RWPE1 (cell line): Measurements from ENCODE around the gene PNMT.

Experiments used
- CTCF ChIA-PET: fragments of 350-600 bp; sonication (Branson Sonifier 250); formaldehyde crosslinking; extraction: SDS; loops from one replicate; lab custom pipeline; 2021; lab: Yijun Ruan, JAX
- POLR2A ChIA-PET: fragments of 400-600 bp; formaldehyde crosslinking; extraction: SDS; loops from one replicate; lab custom pipeline; 2020; ENCODE audit warnings: antibody characterized with exemption; ENCODE audit not compliant: low non-redundant PET; lab: Yijun Ruan, JAX
- DNase-seq: peaks from one replicate; pipeline ENCODE4 v3.0.0; 2012; ENCODE audit warnings: low spot score
- H3K27ac ChIP-seq: fragments of 450-650 bp; 2 replicates; pipeline ENCODE4 v1.5.1; 2017
- TF ChIP-seq, protein P1 (sequence below): fragments of 450-650 bp; conservative IDR thresholded peaks from 2 replicates; pipeline ENCODE4 v1.5.1; 2017; ENCODE audit warnings: low read depth, mild to moderate bottlenecking

PNMT gene

DNA sequence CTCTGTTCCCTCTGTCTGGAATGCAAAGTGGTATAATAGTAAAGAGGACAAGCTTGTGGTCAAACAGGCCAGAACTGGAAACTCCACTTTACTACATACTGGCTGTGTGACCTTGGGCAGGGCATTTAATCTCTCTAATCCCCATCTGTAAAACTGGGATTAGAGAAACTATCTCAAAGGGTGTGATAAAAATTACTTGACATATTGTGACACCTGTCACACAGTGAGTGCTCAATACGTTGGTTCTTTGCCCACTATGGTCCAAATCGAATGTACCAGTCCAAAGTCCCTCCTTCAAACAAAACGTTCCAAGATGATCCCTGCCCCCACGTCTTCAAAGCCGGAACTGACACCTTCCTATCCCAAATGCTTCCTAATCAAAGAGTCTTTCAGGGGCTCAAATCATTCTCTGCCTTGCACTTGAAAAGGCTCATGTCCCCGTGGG is 18.9 kb downstream of the PNMT start:
- POLR2A ChIA-PET = no interaction called here
- DNase-seq = no peak
- peak overlapping the region; percentile 96 for H3K27ac ChIP-seq
- CTCF ChIA-PET = interaction anchor here (0.6 to 1.4 kb wide), 4 partner anchors 15 to 298 kb away, joined by 3 read pairs; no protein-coding TSS in a partner anchor
- TF ChIP-seq, protein P1, sequence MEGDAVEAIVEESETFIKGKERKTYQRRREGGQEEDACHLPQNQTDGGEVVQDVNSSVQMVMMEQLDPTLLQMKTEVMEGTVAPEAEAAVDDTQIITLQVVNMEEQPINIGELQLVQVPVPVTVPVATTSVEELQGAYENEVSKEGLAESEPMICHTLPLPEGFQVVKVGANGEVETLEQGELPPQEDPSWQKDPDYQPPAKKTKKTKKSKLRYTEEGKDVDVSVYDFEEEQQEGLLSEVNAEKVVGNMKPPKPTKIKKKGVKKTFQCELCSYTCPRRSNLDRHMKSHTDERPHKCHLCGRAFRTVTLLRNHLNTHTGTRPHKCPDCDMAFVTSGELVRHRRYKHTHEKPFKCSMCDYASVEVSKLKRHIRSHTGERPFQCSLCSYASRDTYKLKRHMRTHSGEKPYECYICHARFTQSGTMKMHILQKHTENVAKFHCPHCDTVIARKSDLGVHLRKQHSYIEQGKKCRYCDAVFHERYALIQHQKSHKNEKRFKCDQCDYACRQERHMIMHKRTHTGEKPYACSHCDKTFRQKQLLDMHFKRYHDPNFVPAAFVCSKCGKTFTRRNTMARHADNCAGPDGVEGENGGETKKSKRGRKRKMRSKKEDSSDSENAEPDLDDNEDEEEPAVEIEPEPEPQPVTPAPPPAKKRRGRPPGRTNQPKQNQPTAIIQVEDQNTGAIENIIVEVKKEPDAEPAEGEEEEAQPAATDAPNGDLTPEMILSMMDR = no peak

DNA sequence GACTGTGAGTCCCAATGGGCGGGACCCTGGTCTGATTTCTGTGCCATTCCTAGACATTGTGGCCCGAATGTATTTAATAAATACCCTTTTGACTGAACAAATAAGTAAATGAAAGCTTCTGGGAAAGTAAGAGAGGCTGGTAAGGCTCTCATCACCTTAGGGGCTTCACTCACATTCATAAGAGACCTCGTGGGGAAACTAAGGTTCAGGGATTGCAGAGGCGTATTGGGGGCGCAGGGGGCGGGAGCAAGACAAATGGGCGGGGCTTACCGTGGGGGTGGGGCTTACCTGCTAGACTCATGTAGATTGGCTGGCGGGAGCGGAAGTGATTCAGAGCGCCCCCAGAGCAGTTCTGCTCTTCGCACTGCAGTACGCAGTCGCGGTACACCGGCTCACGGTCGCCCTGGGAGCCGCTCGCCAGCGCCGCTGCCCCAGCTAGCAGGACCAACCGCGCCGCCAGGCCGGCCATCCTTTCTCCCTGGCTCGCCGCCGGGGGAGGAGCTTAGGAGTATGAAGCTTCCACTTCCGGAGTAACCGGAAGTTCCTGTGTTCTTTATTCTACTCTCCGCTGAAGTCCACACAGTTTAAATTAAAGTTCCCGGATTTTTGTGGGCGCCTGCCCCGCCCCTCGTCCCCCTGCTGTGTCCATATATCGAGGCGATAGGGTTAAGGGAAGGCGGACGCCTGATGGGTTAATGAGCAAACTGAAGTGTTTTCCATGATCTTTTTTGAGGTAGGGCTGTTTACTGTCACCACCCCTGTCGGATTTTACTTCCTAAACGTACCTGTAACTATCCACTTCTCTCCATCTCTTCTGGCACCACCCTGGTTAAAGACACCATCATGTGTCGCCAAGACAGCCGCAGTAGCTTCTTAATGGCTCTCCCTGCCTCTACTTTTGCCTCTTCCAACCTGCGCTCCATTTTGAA is 19.6 kb downstream of the PNMT start, which contains the start of gene PGAP3:
TSS of gene PGAP3 (minus strand) at position 512 of the 929 bp plus-strand sequence. CDS start at position 469, 43 bp downstream.
- CTCF ChIA-PET = interaction anchor here (0.6 to 1.4 kb wide), 6 partner anchors 16 to 299 kb away, joined by 3 to 4 read pairs (median 3); no protein-coding TSS in a partner anchor
- H3K27ac ChIP-seq = peak within 1 kb of the TSS; percentile 96
- peak; percentile 97 for DNase-seq
- TF ChIP-seq, protein P1 = no peak
- POLR2A ChIA-PET = interaction anchor here (0.5 to 2.3 kb wide), 3 partner anchors 12 to 65 kb away, joined by 3 to 10 read pairs (median 3); partner anchors contain the start of gene ERBB2

DNA sequence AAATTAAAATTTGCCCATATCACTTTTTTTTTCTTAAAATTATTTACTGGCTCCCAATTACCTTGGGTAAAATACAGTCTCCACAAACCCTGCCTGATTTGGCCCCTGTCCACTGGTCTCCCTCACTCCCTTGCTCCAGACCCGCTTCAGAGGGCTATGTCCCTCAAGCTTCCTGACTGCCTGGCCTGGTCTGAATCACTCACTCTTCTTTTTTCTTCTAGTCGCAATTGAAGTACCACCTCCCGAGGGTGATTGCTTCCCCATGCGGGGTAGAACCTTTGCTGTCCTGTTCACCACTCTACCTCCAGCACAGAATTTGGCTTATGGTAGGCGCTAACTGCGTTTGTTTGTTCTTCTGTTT is 20.2 kb downstream of the PNMT start:
- TF ChIP-seq, protein P1 = no peak
- H3K27ac ChIP-seq = peak overlapping the region; percentile 96
- ChIA-PET CTCF (interaction anchor here (0.6 to 1.4 kb wide), 5 partner anchors 11 to 67 kb away, joined by 3 to 4 read pairs (median 3); no protein-coding TSS in a partner anchor), POLR2A (interaction anchor here (0.5 to 2.3 kb wide), 4 partner anchors 11 to 65 kb away, joined by 3 to 10 read pairs (median 3); partner anchors contain the start of gene ERBB2)
- no peak for DNase-seq

DNA sequence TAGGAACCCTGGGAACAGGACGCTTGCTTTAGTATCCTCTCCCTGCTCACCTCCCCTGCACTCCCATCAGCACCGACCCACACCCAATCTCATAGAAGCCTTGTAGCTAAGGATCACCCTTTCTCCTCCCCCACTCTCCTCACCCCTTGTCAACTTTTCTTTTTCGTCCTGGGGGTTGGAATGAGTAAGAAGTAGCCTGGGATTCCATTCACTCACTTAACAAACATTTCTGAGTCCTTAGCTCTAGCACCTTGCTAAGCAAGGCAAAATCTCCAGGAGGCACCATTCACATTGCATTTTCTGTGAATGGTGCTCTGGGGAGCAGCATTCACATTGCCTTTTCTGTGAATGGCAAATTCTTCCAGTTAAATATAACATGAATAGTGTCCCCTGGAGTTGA is 20.7 kb downstream of the PNMT start:
- CTCF ChIA-PET = interaction anchor here (0.7 to 1.1 kb wide), 3 partner anchors 10 to 17 kb away, joined by 3 to 6 read pairs (median 4); no protein-coding TSS in a partner anchor
- TF ChIP-seq, protein P1 = no peak
- POLR2A ChIA-PET = interaction anchor here (0.5 to 2.3 kb wide), 2 partner anchors 11 to 16 kb away, joined by 3 to 10 read pairs; partner anchors contain the start of gene ERBB2
- no peak overlapping the region; the same call in 1 of the 2 replicates for H3K27ac ChIP-seq
- no peak for DNase-seq

DNA sequence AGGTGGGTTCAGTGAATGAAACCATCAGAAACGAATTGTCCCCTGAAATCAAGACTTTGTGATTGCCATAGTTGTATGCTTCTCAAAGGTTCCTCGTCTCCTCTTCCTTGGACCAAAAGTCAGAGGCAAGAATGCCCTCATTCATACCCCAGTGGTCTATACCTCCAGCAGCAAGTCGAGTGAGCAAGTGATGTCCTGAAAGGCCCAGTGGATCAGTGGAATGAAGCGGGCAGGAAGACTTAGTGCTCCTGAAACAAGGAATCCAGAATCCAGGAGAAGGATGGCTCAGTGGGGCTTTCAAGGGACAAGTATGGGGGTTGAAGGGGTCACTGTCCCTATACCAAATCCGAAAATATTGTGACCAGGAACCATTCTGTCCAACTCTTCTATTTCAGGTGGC is 26.3 kb downstream of the PNMT start:
- TF ChIP-seq, protein P1 = no peak

DNA sequence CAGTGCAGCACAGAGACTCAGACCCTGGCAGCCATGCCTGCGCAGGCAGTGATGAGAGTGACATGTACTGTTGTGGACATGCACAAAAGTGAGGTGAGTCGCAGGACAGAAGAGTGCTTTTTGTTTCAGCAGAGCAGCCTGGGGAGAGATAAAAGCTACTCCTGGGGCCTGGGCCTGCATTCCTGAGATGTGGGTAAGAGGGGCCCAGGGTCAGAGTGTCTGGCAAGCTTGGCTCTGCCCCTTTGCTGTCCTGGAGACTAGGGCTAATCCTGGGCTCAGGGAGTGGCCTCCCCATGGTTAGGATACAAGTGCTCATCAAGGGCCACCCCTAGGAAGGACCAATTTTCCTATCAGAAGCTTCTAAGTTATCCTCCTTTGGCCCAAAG is 26.8 kb downstream of the PNMT start:
- CTCF ChIA-PET = interaction anchor here (0.6 to 0.8 kb wide), 2 partner anchors 19 to 34 kb away, joined by 3 to 5 read pairs; no protein-coding TSS in a partner anchor
- TF ChIP-seq, protein P1 = no peak

More for the DNA sequence above, 26.3 kb downstream of the PNMT start:
- ChIA-PET CTCF (no interaction called here), POLR2A (interaction anchor here (0.7 kb wide), 1 partner anchor 45 kb away, joined by 3 read pairs; no protein-coding TSS in a partner anchor)
- H3K27ac ChIP-seq = no peak overlapping the region; the same call in 1 of the 2 replicates
- no peak for DNase-seq

More for the DNA sequence above, 26.8 kb downstream of the PNMT start:
- DNase-seq = no peak
- H3K27ac ChIP-seq = no peak overlapping the region; the same call in 1 of the 2 replicates
- POLR2A ChIA-PET = interaction anchor here (0.5 to 0.7 kb wide), 2 partner anchors 44 to 49 kb away, joined by 3 to 7 read pairs; no protein-coding TSS in a partner anchor
